ENCODE measurements around the gene TNNC2. TPM values are rescaled to one million over a fixed set of nuclear protein-coding genes. Genes with fewer than 3 reads are reported as not detected.

The TNNC2 gene
- total and polyA plus RNA-seq, 2 donors (not counting 3 experiments of a cell fraction or from before 2014, with no cell fraction given): 0.26 TPM; not detected in 1

GRCh38 chr20:45873409-45874103, 46.4 kb upstream of the TNNC2 start:
- POLR2A ChIA-PET: no interaction called here
- no TSS peak for BruUV-seq (replicated peaks)
- intact Hi-C loops (cut with micrococcal nuclease): no loop called here

More at GRCh38 chr20:45873409-45874103, 46.4 kb upstream of the TNNC2 start:
- FAIRE-seq (no peak), DNase-seq (ENCODE audit: low read depth, low spot score) (no peak)
- H3K27me3 ChIP-seq (ENCODE audit: control insufficient read depth in 2 of 2, insufficient read depth in 2 of 2, low read length in 2 of 2): no peaks in the 10 kb centered on the region
- H3K36me3 ChIP-seq (ENCODE audit: control insufficient read depth in 2 of 2, extremely low read depth in 1 of 2, insufficient read depth in 2 of 2, low read length in 2 of 2): peaks cover 0 to 11% of the 10 kb centered on the region in 2 experiments
- no peaks in the 10 kb centered on the region for H3K9me3 ChIP-seq (replicated peaks; ENCODE audit: control insufficient read depth, insufficient read depth, low read length)
- H3K9me1 ChIP-seq (replicated peaks; ENCODE audit: control insufficient read depth, extremely low read depth, insufficient read depth, low read length): no peaks in the 10 kb centered on the region
- TF ChIP-seq EZH2 (IDR thresholded peaks at IDR 0.05; ENCODE audit: borderline replicate concordance, low read depth, low read length, severe bottlenecking) (no peak), MYC (IDR thresholded peaks at IDR 0.05; ENCODE audit: low read depth, low read length) (no peak), GATA2 (IDR thresholded peaks at IDR 0.05; ENCODE audit: insufficient read depth, insufficient read length, low read depth, low read length) (no peak), MAX (IDR thresholded peaks at IDR 0.05; ENCODE audit: insufficient read depth, insufficient read length) (no peak), POLR2AphosphoS5 (IDR thresholded peaks at IDR 0.05; ENCODE audit: insufficient read depth, low read depth, low read length) (no peak), POLR2A (IDR thresholded peaks at IDR 0.05; ENCODE audit: low read depth, low read length) (no peak), FOS (IDR thresholded peaks at IDR 0.05; ENCODE audit: borderline replicate concordance, insufficient read depth, low read length) (no peak), CTCF (IDR thresholded peaks at IDR 0.05; ENCODE audit: extremely low read depth in 1 of 2, insufficient read depth in 1 of 2, low read depth in 1 of 2, low read length in 2 of 2) (no peak), JUN (IDR thresholded peaks at IDR 0.05; ENCODE audit: borderline replicate concordance, insufficient read depth, insufficient read length, low read depth) (no peak)
- no peaks in the 10 kb centered on the region for H4K20me1 ChIP-seq (replicated peaks; ENCODE audit: control insufficient read depth, extremely low read depth, insufficient read depth, low read length)
- no peak overlapping the region for H3K9ac ChIP-seq (replicated peaks; ENCODE audit: extremely low read depth, insufficient read depth, low read length)
- dilution Hi-C loops (cut with MboI; ENCODE audit: extremely low pct_ligation_motif_present, low sequenced_read_pairs): no loop called here
- no peak overlapping the region for H3K4me3 ChIP-seq (replicated peaks in 1 of 3; ENCODE audit: insufficient read depth in 1 of 3, low read depth in 1 of 3, low read length in 3 of 3)
- H3K4me1 ChIP-seq (ENCODE audit: control insufficient read depth, extremely low read depth, insufficient read depth, low read length): no peaks in the 10 kb centered on the region
- CTCF ChIA-PET: interaction anchor here (1.9 kb wide), 1 partner anchor 11 kb away, joined by 6 read pairs; no protein-coding TSS in a partner anchor
- no peaks in the 10 kb centered on the region for H3K79me2 ChIP-seq (ENCODE audit: control insufficient read depth, insufficient read depth, low read length)
- H3K4me2 ChIP-seq (ENCODE audit: insufficient read depth, low read length): no peak overlapping the region
- no peak overlapping the region for H2AFZ ChIP-seq (ENCODE audit: low read depth, low read length)
- no peak overlapping the region for H3K27ac ChIP-seq (ENCODE audit: insufficient read depth, low read depth, low read length)

Data from endothelial cell of umbilical vein (primary cell).